Kasumi-1 (cell line): Measurements from ENCODE around the gene NR3C2.
A peak's percentile ranks its signal among the peaks of the same experiment; 100 is the strongest.

Source experiments
- DNase-seq, 2 experiments: peaks; one replicate each; lab custom pipeline; 2025; lab: John Stamatoyannopoulos, UW

The NR3C2 gene

GRCh38 chr4:148074462-148074861 lies 367.8 kb downstream of the NR3C2 start:
- DNase-seq: no peak

- DNase-seq: no peak
These were observed 368.9 kb downstream of the NR3C2 start for GRCh38 chr4:148073349-148073748.

GRCh38 chr4:148072789-148073188 lies 369.4 kb downstream of the NR3C2 start:
- DNase-seq: no peak

- no peak for DNase-seq
These were observed 371.2 kb downstream of the NR3C2 start for GRCh38 chr4:148071009-148071408.

- no peak for DNase-seq
These were observed 372.4 kb downstream of the NR3C2 start for GRCh38 chr4:148069895-148070178.

GRCh38 chr4:148069086-148069894 lies 372.9 kb downstream of the NR3C2 start:
- DNase-seq: no peak

GRCh38 chr4:148068065-148068911 lies 373.9 kb downstream of the NR3C2 start:
- DNase-seq: no peak

- DNase-seq: no peak
These were observed 374.8 kb downstream of the NR3C2 start for GRCh38 chr4:148067301-148067916.

GRCh38 chr4:148065075-148065474 lies 377.1 kb downstream of the NR3C2 start:
- DNase-seq: no peak

- no peak for DNase-seq
These were observed 377.8 kb downstream of the NR3C2 start for GRCh38 chr4:148064451-148064850.

GRCh38 chr4:148062301-148062950 lies 379.8 kb downstream of the NR3C2 start:
- DNase-seq: no peak

- DNase-seq: no peak
These were observed 380.4 kb downstream of the NR3C2 start for GRCh38 chr4:148061795-148062194.

GRCh38 chr4:148061141-148061481 lies 381.1 kb downstream of the NR3C2 start:
- no peak for DNase-seq

GRCh38 chr4:148060264-148061140 lies 381.7 kb downstream of the NR3C2 start:
- no peak for DNase-seq

GRCh38 chr4:148059617-148060180 lies 382.5 kb downstream of the NR3C2 start:
- no peak for DNase-seq

- no peak for DNase-seq
These were observed 384.0 kb downstream of the NR3C2 start for GRCh38 chr4:148057984-148058859.

- no peak for DNase-seq
These were observed 384.7 kb downstream of the NR3C2 start for GRCh38 chr4:148057516-148057915.

GRCh38 chr4:148056879-148057278 lies 385.3 kb downstream of the NR3C2 start:
- peak; percentile 97 for DNase-seq

GRCh38 chr4:148055844-148056243 lies 386.4 kb downstream of the NR3C2 start:
- no peak for DNase-seq

GRCh38 chr4:148054275-148054674 lies 387.9 kb downstream of the NR3C2 start:
- DNase-seq: peak; percentile 49
